ENCODE results near the gene CHID1.

- TF ChIP-seq, protein P1, sequence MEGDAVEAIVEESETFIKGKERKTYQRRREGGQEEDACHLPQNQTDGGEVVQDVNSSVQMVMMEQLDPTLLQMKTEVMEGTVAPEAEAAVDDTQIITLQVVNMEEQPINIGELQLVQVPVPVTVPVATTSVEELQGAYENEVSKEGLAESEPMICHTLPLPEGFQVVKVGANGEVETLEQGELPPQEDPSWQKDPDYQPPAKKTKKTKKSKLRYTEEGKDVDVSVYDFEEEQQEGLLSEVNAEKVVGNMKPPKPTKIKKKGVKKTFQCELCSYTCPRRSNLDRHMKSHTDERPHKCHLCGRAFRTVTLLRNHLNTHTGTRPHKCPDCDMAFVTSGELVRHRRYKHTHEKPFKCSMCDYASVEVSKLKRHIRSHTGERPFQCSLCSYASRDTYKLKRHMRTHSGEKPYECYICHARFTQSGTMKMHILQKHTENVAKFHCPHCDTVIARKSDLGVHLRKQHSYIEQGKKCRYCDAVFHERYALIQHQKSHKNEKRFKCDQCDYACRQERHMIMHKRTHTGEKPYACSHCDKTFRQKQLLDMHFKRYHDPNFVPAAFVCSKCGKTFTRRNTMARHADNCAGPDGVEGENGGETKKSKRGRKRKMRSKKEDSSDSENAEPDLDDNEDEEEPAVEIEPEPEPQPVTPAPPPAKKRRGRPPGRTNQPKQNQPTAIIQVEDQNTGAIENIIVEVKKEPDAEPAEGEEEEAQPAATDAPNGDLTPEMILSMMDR (IDR thresholded peaks at IDR 0.05) = no peak
- no peak for TF ChIP-seq POLR2A (IDR thresholded peaks at IDR 0.05)
Measured at GRCh38 chr11:900545-900944, 10.1 kb downstream of the CHID1 start.

All from breast epithelium (tissue), 3 donors.